ENCODE measurements around the gene MFSD11. TPM values are rescaled to one million over a fixed set of nuclear protein-coding genes. Genes with fewer than 3 reads are reported as not detected.

MFSD11 gene
- total and polyA plus RNA-seq, 2 of the 4 experiments (the other 2 are of a cell fraction) = 12.3 to 16.1 TPM

DNA sequence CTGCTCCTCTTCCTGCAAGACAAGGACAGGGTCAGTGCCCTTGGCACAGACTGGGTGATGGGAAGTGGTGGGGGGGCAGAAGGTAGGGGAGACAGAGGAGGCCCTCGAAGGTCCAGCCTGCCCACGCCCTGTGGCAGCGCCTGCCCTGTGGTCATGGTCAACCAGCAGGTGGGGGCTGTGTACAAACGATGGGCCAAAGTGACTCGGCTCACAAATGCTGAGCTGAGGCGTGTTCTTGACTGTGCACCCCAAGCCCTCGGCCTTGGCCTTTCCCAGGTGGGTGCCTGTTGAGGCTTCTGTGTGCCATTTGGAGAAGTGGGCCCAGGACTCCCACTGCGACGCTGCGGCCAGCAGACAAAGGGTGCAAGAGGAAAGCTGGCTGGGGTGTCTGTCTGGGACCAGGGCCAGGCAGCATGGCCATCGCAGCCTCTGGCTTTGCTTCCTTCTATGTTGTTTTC, 49.7 kb upstream of the MFSD11 start:
- Histone ChIP-seq H4K20me1 (ENCODE audit: insufficient read depth, low read length) (peaks cover 34% of the 10 kb centered on the region; the same call in 1 of the 2 replicates), H3K9me3 (ENCODE audit: control insufficient read depth, insufficient read depth, low read length) (no peaks in the 10 kb centered on the region), H4K91ac (ENCODE audit: insufficient read depth, low read depth, low read length) (peak overlapping the region; percentile 87), H2BK15ac (ENCODE audit: low read depth, low read length) (peak overlapping the region; percentile 89; the same call in 2 of the 3 replicates), H3K9ac (ENCODE audit: low read depth, low read length) (peak overlapping the region; percentile 1; the same call in 1 of the 2 replicates), H3K18ac (ENCODE audit: low read depth, low read length) (peak overlapping the region; percentile 80), H4K8ac (ENCODE audit: low read depth in 2 of 2, low read length in 2 of 2) (peak overlapping the region; percentile 47 to 75; a peak in 3 of 4 replicates), H3K4ac (ENCODE audit: low read depth, low read length) (peak overlapping the region; percentile 89), H3K36me3 (ENCODE audit: control insufficient read depth, insufficient read depth, low read length) (peaks cover 33% of the 10 kb centered on the region), H2AK9ac (replicated peaks; ENCODE audit: low read depth, low read length, poor library complexity) (peak overlapping the region; percentile 96), H2BK120ac (ENCODE audit: low read depth, low read length) (peak overlapping the region; percentile 86), H3K4me2 (ENCODE audit: low read depth, low read length) (peak overlapping the region; percentile 60), H2AFZ (replicated peaks; ENCODE audit: low read length, poor library complexity) (peak overlapping the region; percentile 46), H3K4me3 (ENCODE audit: insufficient read depth, low read depth, low read length) (no peak overlapping the region), H3K79me1 (ENCODE audit: low read depth in 1 of 2, low read length in 2 of 2) (peaks cover 21 to 77% of the 10 kb centered on the region in 2 experiments; a peak in 3 of 4 replicates), H3K9me1 (ENCODE audit: insufficient read depth, low read length) (peaks cover 28% of the 10 kb centered on the region), H3K4me1 (ENCODE audit: control insufficient read depth, insufficient read depth, low read length) (peaks cover 21% of the 10 kb centered on the region), H3K56ac (ENCODE audit: extremely low read depth, insufficient read depth, low read length) (peak overlapping the region; percentile 28; the same call in 1 of the 2 replicates), H4K5ac (ENCODE audit: low read depth, low read length) (peak overlapping the region; percentile 69), H2BK5ac (ENCODE audit: low read depth, low read length, poor library complexity, severe bottlenecking) (peak overlapping the region; percentile 93), H3K23ac (ENCODE audit: low read depth, low read length) (peak overlapping the region; percentile 49; the same call in 1 of the 2 replicates), H3K27ac (ENCODE audit: insufficient read depth, low read length) (peak overlapping the region; percentile 75), H2AK5ac (ENCODE audit: low read depth, low read length) (peak overlapping the region; percentile 91), H3K27me3 (ENCODE audit: control insufficient read depth, insufficient read depth, low read length) (no peaks in the 10 kb centered on the region), H2BK20ac (ENCODE audit: low read depth, low read length) (peak overlapping the region; percentile 66), H3K14ac (replicated peaks; ENCODE audit: low read depth, low read length) (peak overlapping the region; percentile 76)
- in situ Hi-C loops (cut with MboI; ENCODE audit: low sequenced_read_pairs) (no loop called here), dilution Hi-C loops (cut with HindIII; ENCODE audit: low sequenced_read_pairs, unreplicated experiment) (no loop called here), intact Hi-C loops (cut with micrococcal nuclease) (loop anchor here (1.0 to 10.0 kb wide), 2 partner anchors 21 to 1917 kb away; no protein-coding TSS in a partner anchor)
- no peak for DNase-seq
- no TSS peak for BruUV-seq (replicated peaks)
- ChIA-PET CTCF (interaction anchor here (0.6 to 1.2 kb wide), 2 partner anchors 26 to 47 kb away, joined by 3 to 5 read pairs; no protein-coding TSS in a partner anchor), POLR2A (ENCODE audit: unreplicated experiment) (interaction anchor here (0.6 to 0.7 kb wide), 2 partner anchors 33 to 152 kb away, joined by 3 read pairs; no protein-coding TSS in a partner anchor)
- peak; percentile 23 for ATAC-seq (ENCODE audit: low read depth)
- TF ChIP-seq, protein P1, sequence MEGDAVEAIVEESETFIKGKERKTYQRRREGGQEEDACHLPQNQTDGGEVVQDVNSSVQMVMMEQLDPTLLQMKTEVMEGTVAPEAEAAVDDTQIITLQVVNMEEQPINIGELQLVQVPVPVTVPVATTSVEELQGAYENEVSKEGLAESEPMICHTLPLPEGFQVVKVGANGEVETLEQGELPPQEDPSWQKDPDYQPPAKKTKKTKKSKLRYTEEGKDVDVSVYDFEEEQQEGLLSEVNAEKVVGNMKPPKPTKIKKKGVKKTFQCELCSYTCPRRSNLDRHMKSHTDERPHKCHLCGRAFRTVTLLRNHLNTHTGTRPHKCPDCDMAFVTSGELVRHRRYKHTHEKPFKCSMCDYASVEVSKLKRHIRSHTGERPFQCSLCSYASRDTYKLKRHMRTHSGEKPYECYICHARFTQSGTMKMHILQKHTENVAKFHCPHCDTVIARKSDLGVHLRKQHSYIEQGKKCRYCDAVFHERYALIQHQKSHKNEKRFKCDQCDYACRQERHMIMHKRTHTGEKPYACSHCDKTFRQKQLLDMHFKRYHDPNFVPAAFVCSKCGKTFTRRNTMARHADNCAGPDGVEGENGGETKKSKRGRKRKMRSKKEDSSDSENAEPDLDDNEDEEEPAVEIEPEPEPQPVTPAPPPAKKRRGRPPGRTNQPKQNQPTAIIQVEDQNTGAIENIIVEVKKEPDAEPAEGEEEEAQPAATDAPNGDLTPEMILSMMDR (conservative IDR thresholded peaks at IDR 0.05; ENCODE audit: low read depth, low read length) = peak; percentile 14; the same call in 1 of the 2 replicates
- TF ChIP-seq CEBPB (IDR thresholded peaks at IDR 0.05; ENCODE audit: low read depth, low read length) (no peak), MAZ (IDR thresholded peaks at IDR 0.05; ENCODE audit: borderline replicate concordance, low read depth, low read length) (peak; percentile 39; the same call in 1 of the 2 replicates), NFE2L2 (IDR thresholded peaks at IDR 0.05; ENCODE audit: low read depth, low read length) (no peak)
- 66% methylated on average over 6 of the region's 11 CpGs; no CpG with 5 or more reads in 1 of the 2 experiments for WGBS, 2 experiments (ENCODE audit: extremely low coverage in 2 of 2, insufficient read length in 1 of 2)

Data from IMR-90 (cell line).